Tibial nerve (tissue), 4 donors: ENCODE results near the gene RBP4. TPM values are rescaled to one million over a fixed set of nuclear protein-coding genes. Genes with fewer than 3 reads are reported as not detected.

ENCODE experiments used
- DNase-seq, 2 donors: peaks; one replicate each; pipeline ENCODE4 v3.0.0-alpha.2; 2019; ENCODE audit warnings: low spot score in 2 of 2
- H3K27ac ChIP-seq, 4 donors: fragments of 200-600 bp; sonication (generic) in 3 of 4; one replicate each; pipeline ENCODE4 v1.5.1; 2017 to 2019; ENCODE audit warnings: mild to moderate bottlenecking in 1 of 4
- H3K27me3 ChIP-seq, 2 donors: fragments of 200-600 bp; sonication (generic) in 1 of 2; one replicate each; pipeline versions ENCODE4 v1.5.1 to v1.6.0; 2017 to 2019
- H3K36me3 ChIP-seq, 3 donors: fragments of 200-600 bp; sonication (generic); one replicate each; pipeline ENCODE4 v1.5.1; 2018 to 2019
- H3K4me1 ChIP-seq, 4 donors: fragments of 200-600 bp; sonication (generic) in 3 of 4; one replicate each; pipeline ENCODE4 v1.5.1; 2017 to 2019
- H3K4me3 ChIP-seq, 4 donors: fragments of 200-600 bp; sonication (generic) in 3 of 4; one replicate each; pipeline ENCODE4 v1.5.1; 2017 to 2019; ENCODE audit warnings: mild to moderate bottlenecking in 1 of 4, moderate library complexity in 1 of 4
- H3K9me3 ChIP-seq, 4 donors: fragments of 200-600 bp; sonication (generic) in 3 of 4; one replicate each; pipeline ENCODE4 v1.5.1; 2017 to 2019
- CTCF ChIP-seq, 5 experiments: fragments of 200-600 bp in 3 of 5; fragments of 450-650 bp in 2 of 5; sonication (generic) in 3 of 5; IDR thresholded peaks; one replicate each; pipeline ENCODE4 v1.5.1; 2016 to 2019; ENCODE audit warnings: antibody characterized with exemption in 5 of 5, mild to moderate bottlenecking in 3 of 5, moderate library complexity in 2 of 5
- EP300 ChIP-seq, 2 donors: sonication (generic); formaldehyde crosslinking; IDR thresholded peaks; one replicate each; pipeline ENCODE4 v1.6.1; 2017; ENCODE audit warnings: antibody characterized with exemption in 2 of 2, mild to moderate bottlenecking in 1 of 2
- POLR2A ChIP-seq, 2 donors: fragments of 450-650 bp; IDR thresholded peaks; one replicate each; pipeline ENCODE4 v1.6.1; 2017; ENCODE audit warnings: antibody characterized with exemption in 2 of 2, mild to moderate bottlenecking in 2 of 2, moderate library complexity in 2 of 2
- WGBS, 2 donors: methylation state at CpG; one replicate each; pipeline ENCODE4 v1.1.5; 2018; 5-methylcytosine and 5-hydroxymethylcytosine counted together
- total RNA-seq, 4 donors: library from RNA; depleted of rRNA; stranded (reverse); fragments of >200 nt; gene quantifications; one replicate each; pipeline ENCODE4 v1.1.0, GENCODE V29; 2016

Gene RBP4
- total RNA-seq, 4 donors from 2014 or later, result 92.0 to 127 (median 119) TPM

- TF ChIP-seq EP300 (IDR thresholded peaks at IDR 0.05), result no peak
- TF ChIP-seq CTCF (IDR thresholded peaks at IDR 0.05), result no peak
- no peak for TF ChIP-seq POLR2A (IDR thresholded peaks at IDR 0.05)
- Histone ChIP-seq H3K4me3 (peak overlapping the region in 3 of 4 donors; percentile 7 to 45 (median 29)), H3K9me3 (no peaks in the 10 kb centered on the region), H3K36me3 (no peaks in the 10 kb centered on the region), H3K4me1 (peaks cover 0 to 25% (median 1%) of the 10 kb centered on the region in 4 donors), H3K27me3 (peaks cover 0 to 48% of the 10 kb centered on the region in 2 donors), H3K27ac (no peak overlapping the region)
- no peak for DNase-seq
- WGBS, 2 donors, result 10 to 15% methylated on average over 25 to 32 of the region's 33 CpGs
Measured at GRCh38 chr10:93567277-93568104, 33.5 kb downstream of the RBP4 start.

- peak within 1 kb of the TSS in 3 of 4 donors; percentile 7 to 45 (median 29) for H3K4me3 ChIP-seq
- DNase-seq, result no peak
- peaks cover 0 to 25% (median 1%) of the 10 kb centered on the region in 4 donors for H3K4me1 ChIP-seq
- no peak within 1 kb of the TSS for H3K27ac ChIP-seq
- 1 to 2% methylated on average over 34 to 37 of the region's 85 CpGs for WGBS, 2 donors
- H3K27me3 ChIP-seq, result peaks cover 0 to 48% of the 10 kb centered on the region in 2 donors
- TF ChIP-seq CTCF (IDR thresholded peaks at IDR 0.05) (no peak), EP300 (IDR thresholded peaks at IDR 0.05) (peak in 1 of 2 donors; percentile 33)
- no peaks in the 10 kb centered on the region for H3K9me3 ChIP-seq
- no peaks in the 10 kb centered on the region for H3K36me3 ChIP-seq
Measured at GRCh38 chr10:93566435-93567276, 34.4 kb downstream of the RBP4 start, which contains the start of gene FFAR4. FFAR4 (plus strand) TSS chr10:93566665; CDS start chr10:93566721, 56 bp downstream.

- no peak overlapping the region for H3K4me3 ChIP-seq
- H3K27me3 ChIP-seq, result peaks cover 0 to 48% of the 10 kb centered on the region in 2 donors
- H3K36me3 ChIP-seq, result no peaks in the 10 kb centered on the region
- 78% methylated on average over 3 of the region's 3 CpGs for WGBS, 2 donors
- peaks cover 0 to 25% (median 1%) of the 10 kb centered on the region in 4 donors for H3K4me1 ChIP-seq
- no peaks in the 10 kb centered on the region for H3K9me3 ChIP-seq
- no peak for DNase-seq
- TF ChIP-seq POLR2A (IDR thresholded peaks at IDR 0.05) (no peak), EP300 (IDR thresholded peaks at IDR 0.05) (no peak), CTCF (IDR thresholded peaks at IDR 0.05) (no peak)
- H3K27ac ChIP-seq, result no peak overlapping the region
Measured at GRCh38 chr10:93565446-93565845, 35.6 kb downstream of the RBP4 start.

- Histone ChIP-seq H3K27ac (no peak overlapping the region), H3K4me1 (no peaks in the 10 kb centered on the region), H3K36me3 (no peaks in the 10 kb centered on the region), H3K4me3 (no peak overlapping the region), H3K27me3 (peaks cover 0 to 6% of the 10 kb centered on the region in 2 donors), H3K9me3 (no peaks in the 10 kb centered on the region)
- WGBS, 2 donors, result 94% methylated on average over 6 of the region's 6 CpGs
- no peak for DNase-seq
- TF ChIP-seq CTCF (IDR thresholded peaks at IDR 0.05) (no peak), POLR2A (IDR thresholded peaks at IDR 0.05) (no peak), EP300 (IDR thresholded peaks at IDR 0.05) (no peak)
Measured at GRCh38 chr10:93560541-93560940, 40.5 kb downstream of the RBP4 start.
